HG03520 (cell line): Measurements from ENCODE around the gene GRB14.
A peak's percentile ranks its signal among the peaks of the same experiment; 100 is the strongest.

Experiments
- ATAC-seq: cut with Tn5 transposase; IDR thresholded peaks from one replicate; pipeline ENCODE4 v1.9.1; 2021; ENCODE audit warnings: mild to moderate bottlenecking, moderate library complexity; ENCODE audit not compliant: unreplicated experiment

Gene GRB14

GRCh38 chr2:164617466-164617865, 3.8 kb downstream of the GRB14 start:
- no peak for ATAC-seq

DNA sequence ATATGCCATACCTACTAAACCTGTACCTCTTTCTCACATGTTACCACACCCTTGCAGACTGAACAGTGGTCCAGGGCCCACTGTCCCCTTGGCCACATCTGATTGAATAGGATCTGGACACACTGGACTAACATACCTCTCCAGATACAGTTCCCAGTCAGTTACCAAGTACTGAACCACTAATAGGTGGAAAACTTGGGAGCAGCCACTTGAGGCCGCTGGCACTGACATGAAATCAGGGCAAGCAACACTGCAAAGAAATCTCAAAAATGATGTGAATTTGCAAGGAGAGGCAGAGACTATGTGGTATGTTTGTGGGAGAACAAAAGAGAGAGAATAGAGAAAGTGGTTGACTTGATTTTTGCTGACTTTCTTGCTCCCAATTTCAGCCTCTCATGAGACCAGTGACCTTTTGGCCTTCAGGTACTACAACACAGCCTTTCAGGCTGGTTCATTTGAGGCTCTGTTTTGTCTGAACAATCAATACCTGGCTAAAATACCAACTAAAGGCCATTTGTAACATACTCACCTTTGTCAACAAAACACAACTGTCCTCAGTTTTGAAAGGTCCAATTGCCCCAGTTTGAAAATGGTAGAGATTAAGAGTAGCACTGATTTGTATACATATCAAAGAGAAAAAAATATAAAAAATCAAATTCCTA, 7.8 kb downstream of the GRB14 start:
- ATAC-seq: no peak

- no peak for ATAC-seq
Observed at GRCh38 chr2:164609790-164610189, 11.5 kb downstream of the GRB14 start.

DNA sequence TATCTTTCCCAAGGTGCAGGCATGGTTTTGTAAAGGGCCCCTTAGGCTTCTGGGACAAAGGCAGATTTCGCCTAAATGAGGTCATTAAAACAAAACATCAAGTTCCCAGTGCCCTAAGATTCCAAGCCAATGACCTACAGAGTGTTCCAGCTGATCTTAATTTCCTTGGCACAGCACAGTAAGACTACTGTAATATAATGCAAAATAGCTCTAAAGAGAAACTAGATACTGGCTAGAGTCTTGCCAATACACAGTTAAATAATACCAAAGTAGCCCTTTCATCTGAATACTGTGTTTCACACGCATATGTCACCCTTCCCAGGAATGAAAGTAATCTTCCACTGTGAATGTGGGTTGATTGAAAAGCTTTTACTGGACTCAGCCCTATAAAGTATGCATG, 14.7 kb downstream of the GRB14 start:
- ATAC-seq: no peak

- no peak for ATAC-seq
Observed at GRCh38 chr2:164605295-164605694, 16.0 kb downstream of the GRB14 start.

GRCh38 chr2:164600763-164601162, 20.5 kb downstream of the GRB14 start:
- ATAC-seq: no peak

DNA sequence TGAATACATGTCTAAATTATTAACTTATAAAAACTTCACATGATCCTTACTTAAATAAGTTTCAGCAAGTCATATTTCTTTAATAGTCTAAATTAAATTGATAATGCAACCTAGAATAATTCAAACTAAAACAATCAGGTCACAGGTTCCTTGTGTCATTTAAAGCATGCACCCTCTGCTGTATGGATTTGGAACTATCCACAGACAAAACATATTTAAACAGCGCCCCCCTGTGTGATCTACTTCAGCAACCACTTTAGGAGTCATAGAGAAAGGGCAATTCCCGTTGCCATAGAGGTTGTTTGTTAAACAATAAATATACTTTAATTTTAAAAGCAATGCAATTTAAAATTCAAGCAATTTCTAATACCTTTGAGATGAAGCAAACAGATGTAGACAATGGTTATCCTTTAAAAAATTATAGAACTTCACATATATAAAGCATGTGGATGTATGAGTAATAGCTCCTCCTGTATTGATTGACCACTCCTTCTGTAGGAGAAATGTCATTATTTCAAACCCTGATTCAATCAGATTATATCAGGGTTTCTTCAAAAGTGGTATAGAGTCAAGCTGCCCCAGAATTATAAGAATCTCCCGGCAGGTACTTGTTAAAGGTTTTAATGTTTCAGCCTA, 21.2 kb downstream of the GRB14 start:
- ATAC-seq: peak; percentile 99

- ATAC-seq: no peak
Observed at GRCh38 chr2:164597983-164598382, 23.3 kb downstream of the GRB14 start.

DNA sequence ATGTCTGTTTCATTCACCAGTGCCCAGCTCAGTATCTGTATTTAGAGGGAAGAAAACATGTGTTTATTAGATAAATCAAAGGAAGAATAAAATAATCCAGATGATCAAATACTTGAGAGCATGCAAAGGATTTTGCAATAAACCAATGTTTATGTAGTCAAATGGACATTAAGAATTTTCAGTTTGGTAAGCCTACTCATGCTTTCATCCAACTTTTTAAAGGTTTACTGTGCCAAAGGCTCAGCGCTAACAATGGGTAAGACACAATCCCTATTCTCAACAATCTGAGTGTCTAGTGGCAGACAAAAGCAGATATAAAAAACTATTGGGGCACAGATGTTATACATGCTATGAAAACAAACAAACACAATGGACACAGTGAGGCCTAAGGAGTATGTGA, 26.3 kb downstream of the GRB14 start:
- no peak for ATAC-seq

DNA sequence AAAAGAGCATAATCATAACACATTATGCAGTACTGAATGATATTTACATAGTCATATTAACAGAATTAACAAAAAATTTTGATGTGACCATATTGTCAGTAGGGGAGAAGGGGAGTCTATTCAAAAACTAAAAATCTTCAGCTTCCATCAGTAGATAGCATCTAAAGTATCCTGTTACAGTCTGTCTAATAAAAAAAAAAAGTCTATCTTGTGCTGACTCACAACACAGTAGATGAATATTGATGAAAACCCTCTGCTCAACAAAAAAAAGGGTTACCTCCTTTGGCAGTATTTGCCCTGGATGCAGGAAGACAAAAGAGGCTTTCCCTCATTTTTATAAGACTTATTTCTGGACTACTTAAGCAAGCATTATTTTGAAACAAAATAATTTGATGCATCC, 27.3 kb downstream of the GRB14 start:
- ATAC-seq: no peak

- no peak for ATAC-seq
Observed at GRCh38 chr2:164593541-164593940, 27.7 kb downstream of the GRB14 start.

- ATAC-seq: no peak
Observed at GRCh38 chr2:164589522-164589921, 31.8 kb downstream of the GRB14 start.

GRCh38 chr2:164581050-164581449, 40.2 kb downstream of the GRB14 start:
- ATAC-seq: no peak

DNA sequence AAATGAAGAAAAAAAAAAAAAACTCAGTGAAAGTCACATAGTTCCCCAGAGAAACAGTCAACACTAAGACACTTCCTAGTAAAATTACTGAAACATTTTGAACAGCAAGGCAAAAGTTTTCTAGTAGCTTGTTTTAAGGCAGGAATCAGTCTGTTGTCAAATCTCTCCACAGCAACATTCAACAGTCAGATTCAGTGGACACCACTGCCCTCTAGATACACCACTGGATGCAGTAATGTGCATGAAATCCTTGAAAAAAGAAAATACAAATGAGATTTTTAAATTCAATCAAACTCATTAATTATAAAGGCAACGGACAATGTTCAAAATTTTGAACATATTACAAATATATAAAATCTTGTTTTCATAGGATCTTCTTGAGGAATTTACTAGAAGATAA, 46.4 kb downstream of the GRB14 start:
- ATAC-seq: no peak

DNA sequence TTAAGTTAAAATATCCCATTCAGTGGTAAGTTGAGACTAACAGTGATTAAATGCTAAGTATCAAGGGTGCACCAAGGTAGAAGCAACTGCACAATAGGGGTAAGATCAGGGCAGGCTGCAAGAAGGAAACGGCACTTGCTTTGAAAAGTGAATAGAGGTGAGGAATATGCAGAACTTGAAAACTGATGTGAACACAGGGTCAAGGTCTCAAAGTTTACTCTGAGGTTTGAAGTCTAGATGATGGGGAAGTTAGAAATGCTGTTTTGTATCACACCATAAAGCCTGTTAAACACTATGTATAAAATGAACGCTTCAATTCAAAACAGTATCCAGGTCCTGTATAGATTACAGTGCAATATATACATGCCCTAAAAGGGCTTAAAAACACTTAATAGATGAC, 50.8 kb downstream of the GRB14 start:
- ATAC-seq: no peak

DNA sequence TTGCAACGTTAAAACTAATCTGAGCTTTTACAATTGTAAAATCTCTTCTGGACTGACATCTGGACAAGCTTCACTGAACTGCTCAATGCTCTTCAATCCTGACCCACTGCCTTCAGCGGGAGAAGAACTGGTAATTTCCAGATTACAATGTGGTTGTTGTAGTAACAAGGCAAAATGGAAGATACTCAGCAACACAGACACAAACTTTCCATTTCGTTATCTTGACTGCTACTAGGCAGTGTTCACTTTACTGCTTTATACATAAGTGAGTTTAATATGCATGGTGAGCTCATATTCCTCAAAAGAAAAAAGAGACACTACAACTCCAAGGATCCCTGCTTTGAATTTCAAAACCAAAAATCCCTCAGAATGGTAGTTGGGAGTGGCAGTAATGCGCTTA, 51.9 kb downstream of the GRB14 start:
- ATAC-seq: no peak

- ATAC-seq: no peak
Observed at GRCh38 chr2:164568317-164568716, 53.0 kb downstream of the GRB14 start.

- ATAC-seq: no peak
Observed at GRCh38 chr2:164567335-164567989, 53.8 kb downstream of the GRB14 start.

- no peak for ATAC-seq
Observed at GRCh38 chr2:164565359-164565758, 55.9 kb downstream of the GRB14 start.

GRCh38 chr2:164562666-164563065, 58.6 kb downstream of the GRB14 start:
- ATAC-seq: no peak

- ATAC-seq: no peak
Observed at GRCh38 chr2:164561991-164562390, 59.3 kb downstream of the GRB14 start.

GRCh38 chr2:164561416-164561815, 59.9 kb downstream of the GRB14 start:
- no peak for ATAC-seq
